A673 (cell line): Measurements from ENCODE around the gene HNRNPK.

Experiments used
- CTCF ChIP-seq: fragments of 300-800, 200-600 bp; sonication (generic); conservative IDR thresholded peaks from 2 replicates; pipeline ENCODE4 v1.5.1; 2017; ENCODE audit warnings: low read depth, mild to moderate bottlenecking, antibody characterized with exemption, low read length, moderate library complexity, mixed read lengths
- EZH2 ChIP-seq: fragments of 200-600 bp; sonication (generic); IDR thresholded peaks from 2 replicates; pipeline ENCODE4 v1.6.1; 2017; ENCODE audit warnings: borderline replicate concordance, low read depth, mild to moderate bottlenecking, mixed read lengths, antibody characterized with exemption, low read length; ENCODE audit not compliant: poor library complexity, severe bottlenecking

GRCh38 chr9:83999141-83999918 is 19.3 kb upstream of the HNRNPK start:
- TF ChIP-seq CTCF = no peak
- TF ChIP-seq EZH2 = no peak
